ENCODE data around the gene CEACAM3. TPM values are rescaled to one million over a fixed set of nuclear protein-coding genes. Genes with fewer than 3 reads are reported as not detected.
"Not testable (repeated sequence)": the region's sequence is repeated elsewhere in the genome, so short reads cannot be mapped to it uniquely, and the experiment has no call there.

Gene CEACAM3
- polyA plus RNA-seq, result 0.36 TPM
- long read RNA-seq, donor 1, result 0 reads
- long read RNA-seq, donor 2, result 0 reads
- long read RNA-seq, donor 3, result 0 reads
- long read RNA-seq, donor 4, result 0 reads
- long read RNA-seq, donor 5, result 0 reads
- long read RNA-seq, donor 6, result 0 reads
- long read RNA-seq, donor 7, partial matches to known transcripts, result 0 of 1 reads
- long read RNA-seq, donor 7, other reads (novel, unspliced or antisense), result 0 of 1 reads
- long read RNA-seq, donor 8, result 0 reads
- long read RNA-seq, donor 9, result 0 reads
- long read RNA-seq, donor 10, result 0 reads
- long read RNA-seq, donor 11, result 0 reads

- no peaks in the 10 kb centered on the region for H3K4me1 ChIP-seq (ENCODE audit: control insufficient read depth, insufficient read depth, low read length)
- no peak for DNase-seq
- no peak within 1 kb of the TSS for H3K27ac ChIP-seq (ENCODE audit: low read length)
- H3K36me3 ChIP-seq (ENCODE audit: control insufficient read depth, insufficient read depth, low read length), result no peaks in the 10 kb centered on the region
- H3K4me3 ChIP-seq (ENCODE audit: low read length), result no peak within 1 kb of the TSS
- H3K9me3 ChIP-seq (ENCODE audit: control insufficient read depth, low read depth, low read length), result no peaks in the 10 kb centered on the region
- peaks cover 27% of the 10 kb centered on the region for H3K27me3 ChIP-seq (ENCODE audit: control insufficient read depth, insufficient read depth, low read length)
These were observed at the start of gene CEACAM3 for GRCh38 chr19:41796362-41796761. CEACAM3 (plus strand) TSS chr19:41796587; CDS start chr19:41796678, 91 bp downstream.

- no peaks in the 10 kb centered on the region for H3K9me3 ChIP-seq (ENCODE audit: control insufficient read depth, low read depth, low read length)
- WGBS (ENCODE audit: insufficient coverage, low lambda C conversion rate), result 100% methylated on average over 2 of the region's 11 CpGs
- peak; percentile 51 to 69 for DNase-seq
- no peak overlapping the region for H3K4me3 ChIP-seq (ENCODE audit: low read length)
- H3K4me1 ChIP-seq (ENCODE audit: control insufficient read depth, insufficient read depth, low read length), result peaks cover 16% of the 10 kb centered on the region
- H3K36me3 ChIP-seq (ENCODE audit: control insufficient read depth, insufficient read depth, low read length), result no peaks in the 10 kb centered on the region
- H3K27ac ChIP-seq (ENCODE audit: low read length), result no peak overlapping the region
- H3K27me3 ChIP-seq (ENCODE audit: control insufficient read depth, insufficient read depth, low read length), result no peaks in the 10 kb centered on the region
These were observed 49.7 kb upstream of the CEACAM3 start for GRCh38 chr19:41746593-41747227.

- no peak for DNase-seq
- H3K4me1 ChIP-seq (ENCODE audit: control insufficient read depth, insufficient read depth, low read length), result peaks cover 16% of the 10 kb centered on the region
- H3K36me3 ChIP-seq (ENCODE audit: control insufficient read depth, insufficient read depth, low read length), result no peaks in the 10 kb centered on the region
- no peaks in the 10 kb centered on the region for H3K27me3 ChIP-seq (ENCODE audit: control insufficient read depth, insufficient read depth, low read length)
- WGBS (ENCODE audit: insufficient coverage, low lambda C conversion rate), result no CpG with 5 or more reads among the region's 3 CpGs
- no peaks in the 10 kb centered on the region for H3K9me3 ChIP-seq (ENCODE audit: control insufficient read depth, low read depth, low read length)
- H3K27ac ChIP-seq (ENCODE audit: low read length), result no peak overlapping the region
- no peak overlapping the region for H3K4me3 ChIP-seq (ENCODE audit: low read length)
These were observed 48.4 kb upstream of the CEACAM3 start for GRCh38 chr19:41748012-41748411.

DNA sequence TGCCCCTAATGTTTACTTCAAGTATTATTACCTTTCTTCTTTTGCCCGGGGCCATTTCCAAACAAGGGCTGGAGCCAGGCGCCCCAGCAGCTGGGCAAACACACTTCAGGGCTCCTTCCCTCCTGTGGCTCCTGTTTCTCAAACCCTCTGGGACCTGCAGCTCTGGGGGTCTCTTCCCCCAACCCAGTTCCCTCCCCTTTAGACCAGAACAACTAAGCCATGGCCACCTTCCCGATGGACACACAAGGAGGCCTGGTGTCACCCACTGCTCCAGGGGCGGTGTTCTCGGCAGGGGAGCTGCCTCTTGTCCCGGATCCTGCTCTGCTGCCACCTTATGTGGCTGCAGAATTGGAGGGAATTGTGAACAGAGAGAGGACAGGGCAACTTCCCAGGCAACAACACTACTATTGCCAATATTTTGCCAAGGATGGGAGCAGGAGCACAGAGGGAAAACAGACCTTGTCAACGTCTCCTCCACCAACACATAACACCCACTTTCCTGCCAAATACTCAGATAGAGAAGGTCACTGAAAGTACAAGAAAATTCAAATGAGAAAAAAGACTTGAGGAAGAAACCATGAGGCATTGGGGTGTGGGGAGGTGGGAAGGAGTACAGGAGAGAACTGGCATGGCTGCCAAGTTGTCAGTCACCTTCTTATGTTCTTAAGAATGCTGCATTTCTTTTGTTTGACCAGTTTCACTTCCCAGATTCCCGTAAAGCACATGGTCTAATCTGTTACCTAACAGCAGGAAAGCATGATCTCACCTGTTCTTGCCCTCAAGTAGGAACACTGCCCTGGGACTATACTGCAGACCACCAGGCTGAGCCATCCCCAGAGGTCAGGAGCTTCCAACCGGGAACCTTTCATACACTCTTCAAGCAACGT lies 45.9 kb upstream of the CEACAM3 start:
- H3K9me3 ChIP-seq (ENCODE audit: control insufficient read depth, low read depth, low read length); H3K36me3 ChIP-seq (ENCODE audit: control insufficient read depth, insufficient read depth, low read length); H3K4me3 ChIP-seq (ENCODE audit: low read length); DNase-seq; H3K27ac ChIP-seq (ENCODE audit: low read length); H3K4me1 ChIP-seq (ENCODE audit: control insufficient read depth, insufficient read depth, low read length); H3K27me3 ChIP-seq (ENCODE audit: control insufficient read depth, insufficient read depth, low read length): not testable (repeated sequence)
- WGBS (ENCODE audit: insufficient coverage, low lambda C conversion rate), result no CpG with 5 or more reads among the region's 10 CpGs

- H3K36me3 ChIP-seq (ENCODE audit: control insufficient read depth, insufficient read depth, low read length), result no peaks in the 10 kb centered on the region
- no peaks in the 10 kb centered on the region for H3K27me3 ChIP-seq (ENCODE audit: control insufficient read depth, insufficient read depth, low read length)
- no peak overlapping the region for H3K27ac ChIP-seq (ENCODE audit: low read length)
- H3K9me3 ChIP-seq (ENCODE audit: control insufficient read depth, low read depth, low read length), result no peaks in the 10 kb centered on the region
- DNase-seq, result peak in 1 of 2 donors; percentile 37
- WGBS (ENCODE audit: insufficient coverage, low lambda C conversion rate), result no CpG with 5 or more reads among the region's 12 CpGs
- no peak overlapping the region for H3K4me3 ChIP-seq (ENCODE audit: low read length)
- peaks cover 9% of the 10 kb centered on the region for H3K4me1 ChIP-seq (ENCODE audit: control insufficient read depth, insufficient read depth, low read length)
These were observed 43.2 kb upstream of the CEACAM3 start for GRCh38 chr19:41753159-41753558.

DNA sequence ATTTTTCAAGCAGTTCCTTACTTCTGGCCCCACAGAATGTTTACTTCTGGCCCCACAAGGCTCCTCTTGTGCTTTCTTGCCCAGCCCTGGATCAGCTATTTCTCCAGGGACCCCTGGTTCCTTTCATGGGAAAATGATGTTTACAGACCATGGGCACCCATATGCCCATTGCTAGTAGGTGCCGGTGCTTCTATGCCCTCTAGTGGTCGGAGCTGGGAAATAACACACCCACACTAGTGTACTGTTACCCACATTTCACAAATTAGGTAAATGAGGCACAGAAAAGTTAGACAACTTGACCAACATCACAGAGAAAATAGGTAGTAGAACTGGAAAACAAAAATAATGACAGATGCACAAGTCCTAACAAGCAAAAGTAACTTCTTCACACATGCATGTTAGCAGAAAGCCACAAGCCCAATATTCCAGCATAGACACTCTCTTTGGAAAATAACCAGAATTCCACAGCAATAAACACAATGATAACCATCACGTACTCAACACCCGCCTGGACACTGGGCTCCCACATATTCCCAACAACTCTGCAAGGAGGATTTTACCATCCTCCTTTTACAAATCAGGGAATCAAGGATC lies 42.4 kb upstream of the CEACAM3 start:
- Histone ChIP-seq H3K9me3 (ENCODE audit: control insufficient read depth, low read depth, low read length) (no peaks in the 10 kb centered on the region), H3K4me3 (ENCODE audit: low read length) (no peak overlapping the region), H3K36me3 (ENCODE audit: control insufficient read depth, insufficient read depth, low read length) (no peaks in the 10 kb centered on the region), H3K4me1 (ENCODE audit: control insufficient read depth, insufficient read depth, low read length) (peaks cover 9% of the 10 kb centered on the region), H3K27ac (ENCODE audit: low read length) (no peak overlapping the region), H3K27me3 (ENCODE audit: control insufficient read depth, insufficient read depth, low read length) (no peaks in the 10 kb centered on the region)
- no peak for DNase-seq
- no CpG with 5 or more reads among the region's 4 CpGs for WGBS (ENCODE audit: insufficient coverage, low lambda C conversion rate)

DNA sequence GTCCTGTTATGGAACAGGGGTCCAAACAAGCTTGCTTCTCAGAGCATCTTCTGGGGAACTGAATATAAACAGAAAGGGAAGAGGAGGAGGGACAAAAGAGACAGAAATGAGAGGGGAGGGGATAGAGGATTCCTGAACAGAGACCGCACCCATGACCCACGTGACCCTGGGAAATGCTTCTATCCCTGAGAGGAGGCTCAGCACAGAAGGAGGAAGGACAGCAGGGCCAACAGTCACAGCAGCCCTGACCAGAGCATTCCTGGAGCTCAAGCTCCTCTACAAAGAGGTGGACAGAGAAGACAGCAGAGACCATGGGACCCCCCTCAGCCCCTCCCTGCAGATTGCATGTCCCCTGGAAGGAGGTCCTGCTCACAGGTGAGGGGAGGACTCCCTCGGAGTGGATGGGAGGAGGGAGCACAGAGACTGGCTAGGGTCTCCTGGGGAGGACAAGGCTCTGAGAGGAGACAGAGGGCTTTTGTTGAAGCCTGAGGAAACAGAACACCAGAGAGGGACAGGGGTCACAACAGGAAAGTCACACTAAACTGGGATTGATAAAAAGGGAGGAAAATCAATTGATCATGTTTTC lies 41.0 kb upstream of the CEACAM3 start, which contains the start of gene CEACAM6:
Gene CEACAM6, plus strand, starts transcription at position 203 of the 586 bp plus-strand sequence. Its CDS starts 109 bp downstream, at position 312.
- Histone ChIP-seq H3K36me3 (ENCODE audit: control insufficient read depth, insufficient read depth, low read length) (no peaks in the 10 kb centered on the region), H3K27me3 (ENCODE audit: control insufficient read depth, insufficient read depth, low read length) (no peaks in the 10 kb centered on the region), H3K4me1 (ENCODE audit: control insufficient read depth, insufficient read depth, low read length) (peaks cover 9% of the 10 kb centered on the region), H3K9me3 (ENCODE audit: control insufficient read depth, low read depth, low read length) (no peaks in the 10 kb centered on the region), H3K4me3 (ENCODE audit: low read length) (no peak within 1 kb of the TSS), H3K27ac (ENCODE audit: low read length) (no peak within 1 kb of the TSS)
- DNase-seq, result no peak
- WGBS (ENCODE audit: insufficient coverage, low lambda C conversion rate), result no CpG with 5 or more reads among the region's 3 CpGs

DNA sequence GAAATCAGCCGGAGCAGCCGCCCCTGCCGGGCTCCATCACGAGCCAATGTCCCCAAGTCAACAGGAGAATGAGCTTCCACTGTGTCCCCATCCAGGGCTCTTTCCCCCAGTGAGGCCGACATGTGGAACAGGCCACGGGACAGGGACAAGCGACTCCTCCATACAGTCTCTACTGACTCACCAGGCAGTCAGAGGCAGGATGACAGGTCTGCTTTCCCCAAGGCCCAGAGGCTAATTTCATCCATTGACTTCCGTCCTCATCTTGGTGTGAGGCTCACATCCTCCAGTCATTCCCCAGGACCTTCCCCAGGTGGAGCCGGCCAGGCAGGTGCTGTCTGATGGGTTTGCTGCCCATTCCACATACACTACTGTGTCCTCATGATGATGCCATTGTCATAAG lies 37.5 kb upstream of the CEACAM3 start:
- Histone ChIP-seq H3K4me1 (ENCODE audit: control insufficient read depth, insufficient read depth, low read length) (peaks cover 9% of the 10 kb centered on the region), H3K4me3 (ENCODE audit: low read length) (no peak overlapping the region), H3K36me3 (ENCODE audit: control insufficient read depth, insufficient read depth, low read length) (no peaks in the 10 kb centered on the region), H3K27ac (ENCODE audit: low read length) (no peak overlapping the region), H3K27me3 (ENCODE audit: control insufficient read depth, insufficient read depth, low read length) (no peaks in the 10 kb centered on the region), H3K9me3 (ENCODE audit: control insufficient read depth, low read depth, low read length) (no peaks in the 10 kb centered on the region)
- WGBS (ENCODE audit: insufficient coverage, low lambda C conversion rate), result 100% methylated on average over 1 of the region's 9 CpGs
- no peak for DNase-seq

- Histone ChIP-seq H3K4me3 (ENCODE audit: low read length) (no peak overlapping the region), H3K9me3 (ENCODE audit: control insufficient read depth, low read depth, low read length) (peaks cover 4% of the 10 kb centered on the region), H3K27ac (ENCODE audit: low read length) (peak overlapping the region; percentile 39), H3K27me3 (ENCODE audit: control insufficient read depth, insufficient read depth, low read length) (no peaks in the 10 kb centered on the region), H3K36me3 (ENCODE audit: control insufficient read depth, insufficient read depth, low read length) (no peaks in the 10 kb centered on the region), H3K4me1 (ENCODE audit: control insufficient read depth, insufficient read depth, low read length) (peaks cover 7% of the 10 kb centered on the region)
- WGBS (ENCODE audit: insufficient coverage, low lambda C conversion rate), result 20% methylated on average over 1 of the region's 2 CpGs
- peak; percentile 30 to 80 for DNase-seq
These were observed 29.3 kb upstream of the CEACAM3 start for GRCh38 chr19:41767115-41767514.

DNA sequence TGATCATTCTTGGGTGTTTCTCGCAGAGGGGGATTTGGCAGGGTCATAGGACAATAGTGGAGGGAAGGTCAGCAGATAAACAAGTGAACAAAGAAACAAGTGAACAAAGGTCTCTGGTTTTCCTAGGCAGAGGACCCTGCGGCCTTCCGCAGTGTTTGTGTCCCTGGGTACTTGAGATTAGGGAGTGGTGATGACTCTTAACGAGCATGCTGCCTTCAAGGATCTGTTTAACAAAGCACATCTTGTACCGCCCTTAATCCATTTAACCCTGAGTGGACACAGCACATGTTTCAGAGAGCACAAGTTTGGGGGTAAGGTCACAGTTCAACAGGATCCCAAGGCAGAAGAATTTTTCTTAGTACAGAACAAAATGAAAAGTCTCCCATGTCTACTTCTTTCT lies 28.3 kb upstream of the CEACAM3 start:
- H3K36me3 ChIP-seq (ENCODE audit: control insufficient read depth, insufficient read depth, low read length); H3K27ac ChIP-seq (ENCODE audit: low read length); H3K27me3 ChIP-seq (ENCODE audit: control insufficient read depth, insufficient read depth, low read length); H3K9me3 ChIP-seq (ENCODE audit: control insufficient read depth, low read depth, low read length); H3K4me3 ChIP-seq (ENCODE audit: low read length); DNase-seq: not testable (repeated sequence)
- no CpG with 5 or more reads among the region's 5 CpGs for WGBS (ENCODE audit: insufficient coverage, low lambda C conversion rate)
- peaks cover 16% of the 10 kb centered on the region for H3K4me1 ChIP-seq (ENCODE audit: control insufficient read depth, insufficient read depth, low read length)
